GM23248 (cell line): ENCODE measurements around the gene ASH1L. TPM values are rescaled to one million over a fixed set of nuclear protein-coding genes. Genes with fewer than 3 reads are reported as not detected.

Source experiments
- DNase-seq: peaks from one replicate; pipeline ENCODE4 v3.0.0-alpha.2; 2015
- H2AFZ ChIP-seq: fragments of 200-600 bp; sonication (generic); 2 replicates; pipeline ENCODE4 v1.6.1; 2016; ENCODE audit warnings: antibody characterized with exemption
- H3F3A ChIP-seq: fragments of 200-600 bp; sonication (generic); 2 replicates; pipeline ENCODE4 v1.6.1; 2016; ENCODE audit warnings: mild to moderate bottlenecking, antibody characterized with exemption, mixed run types; ENCODE audit not compliant: insufficient read depth
- H3K27ac ChIP-seq: fragments of 200-600 bp; sonication (generic); 2 replicates; pipeline ENCODE4 v1.5.1; 2016; ENCODE audit warnings: mild to moderate bottlenecking
- H3K27me3 ChIP-seq: fragments of 200-600 bp; sonication (generic); replicated peaks from 2 replicates; pipeline ENCODE4 v1.6.1; 2016; ENCODE audit warnings: mild to moderate bottlenecking; ENCODE audit not compliant: insufficient read depth
- H3K36me3 ChIP-seq: fragments of 200-600 bp; sonication (generic); 2 replicates; pipeline ENCODE4 v1.6.1; 2016; ENCODE audit warnings: low read depth, mild to moderate bottlenecking
- H3K4me1 ChIP-seq: fragments of 200-600 bp; sonication (generic); 2 replicates; pipeline ENCODE4 v1.6.1; 2016; ENCODE audit warnings: mild to moderate bottlenecking; ENCODE audit not compliant: insufficient read depth
- H3K4me2 ChIP-seq: fragments of 200-600 bp; sonication (generic); one replicate; pipeline ENCODE4 v1.6.1; 2016; ENCODE audit warnings: mild to moderate bottlenecking; ENCODE audit not compliant: unreplicated experiment
- H3K4me3 ChIP-seq: fragments of 200-600 bp; sonication (generic); 2 replicates; pipeline ENCODE4 v1.5.1; 2016; ENCODE audit warnings: mild to moderate bottlenecking
- H3K79me2 ChIP-seq: fragments of 200-600 bp; sonication (generic); 2 replicates; pipeline ENCODE4 v1.6.1; 2016; ENCODE audit warnings: mild to moderate bottlenecking; ENCODE audit not compliant: insufficient read depth
- H3K9ac ChIP-seq: fragments of 200-600 bp; sonication (generic); 2 replicates; pipeline ENCODE4 v1.6.1; 2016; ENCODE audit warnings: mild to moderate bottlenecking
- H3K9me2 ChIP-seq: fragments of 200-600 bp; sonication (generic); 2 replicates; pipeline ENCODE4 v1.6.1; 2016; ENCODE audit warnings: mixed run types, mild to moderate bottlenecking, moderate library complexity; ENCODE audit not compliant: insufficient read depth
- H3K9me3 ChIP-seq: fragments of 200-600 bp; sonication (generic); one replicate; pipeline ENCODE4 v1.6.1; 2017; ENCODE audit warnings: low read depth
- H4K20me1 ChIP-seq: fragments of 200-600 bp; sonication (generic); 2 replicates; pipeline ENCODE4 v1.6.0; 2016; ENCODE audit not compliant: insufficient read depth
- EZH2 ChIP-seq: fragments of 200-600 bp; sonication (generic); IDR thresholded peaks from 2 replicates; pipeline ENCODE4 v1.6.1; 2018; ENCODE audit warnings: antibody characterized with exemption, mild to moderate bottlenecking; ENCODE audit not compliant: insufficient read depth, poor library complexity, severe bottlenecking
- EZH2phosphoT487 ChIP-seq: fragments of 200-600 bp; sonication (generic); IDR thresholded peaks from 2 replicates; pipeline ENCODE4 v1.6.1; 2018; ENCODE audit warnings: antibody characterized with exemption, moderate library complexity, mild to moderate bottlenecking, low read depth; ENCODE audit not compliant: insufficient read depth
- WGBS, 2 experiments: methylation state at CpG; one replicate each; pipeline ENCODE4 v1.1.6; 2015 to 2017; ENCODE audit warnings: low lambda C conversion rate in 2 of 2, low coverage in 1 of 2; ENCODE audit errors: missing lambda C conversion rate in 2 of 2; 5-methylcytosine and 5-hydroxymethylcytosine counted together
- in situ Hi-C: fragments of 300-500 bp; cut with MboI; formaldehyde crosslinking; loops from 2 replicates; pipeline ENCODE4 v1.15.0; 2020
- polyA plus RNA-seq: library from polyadenylated mRNA; unstranded; fragments of >200 nt; fragmentation: Nextera tagmentation; extraction: Ambion mirVana; gene quantifications from 2 replicates; pipeline ENCODE4 v1.2.1, GENCODE V29; 2016
- total RNA-seq: library from RNA; depleted of rRNA; stranded (reverse); fragments of >200 nt; shearing (Covaris generic); gene quantifications from 2 replicates; pipeline ENCODE4 v1.2.3, GENCODE V29; 2014

Gene ASH1L
- total and polyA plus RNA-seq, 2 experiments from 2014 or later: 15.2 to 18.2 TPM

GRCh38 chr1:155316922-155317321 is 245.7 kb downstream of the ASH1L start:
- no peak overlapping the region for H3K27ac ChIP-seq
- DNase-seq: no peak

GRCh38 chr1:155313261-155313660 is 249.3 kb downstream of the ASH1L start:
- no peak overlapping the region for H3K4me2 ChIP-seq
- H3K27me3 ChIP-seq: no peaks in the 10 kb centered on the region
- H3K27ac ChIP-seq: no peak overlapping the region
- H3K9me2 ChIP-seq: no peaks in the 10 kb centered on the region
- no peak for DNase-seq
- no peaks in the 10 kb centered on the region for H4K20me1 ChIP-seq
- no peak overlapping the region for H3K4me3 ChIP-seq
- H3K9me3 ChIP-seq: no peaks in the 10 kb centered on the region
- WGBS, 2 experiments: 84 to 85% methylated on average over 8 of the region's 8 CpGs
- H3K79me2 ChIP-seq: peaks cover 30% of the 10 kb centered on the region
- H2AFZ ChIP-seq: no peak overlapping the region
- in situ Hi-C loops: no loop called here
- peaks cover 9% of the 10 kb centered on the region; the same call in 1 of the 2 replicates for H3K4me1 ChIP-seq
- H3K9ac ChIP-seq: no peak overlapping the region
- H3K36me3 ChIP-seq: no peaks in the 10 kb centered on the region
- TF ChIP-seq EZH2 (no peak), EZH2phosphoT487 (no peak)
- 0 out of 2 replicates have a peak, but pooled peaks cover under 1% of the 10 kb centered on the region for H3F3A ChIP-seq

More at GRCh38 chr1:155316922-155317321, 245.7 kb downstream of the ASH1L start:
- Histone ChIP-seq H3K4me2 (no peak overlapping the region), H3K9me3 (no peaks in the 10 kb centered on the region), H3K9me2 (no peaks in the 10 kb centered on the region), H3K9ac (no peak overlapping the region), H3K4me3 (no peak overlapping the region), H2AFZ (no peak overlapping the region), H3K36me3 (no peaks in the 10 kb centered on the region), H3F3A (peaks cover 5% of the 10 kb centered on the region; the same call in 1 of the 2 replicates), H3K4me1 (peaks cover 8% of the 10 kb centered on the region), H3K79me2 (peaks cover 8% of the 10 kb centered on the region), H3K27me3 (no peaks in the 10 kb centered on the region), H4K20me1 (no peaks in the 10 kb centered on the region)
- TF ChIP-seq EZH2phosphoT487: no peak
- TF ChIP-seq EZH2: no peak
- 97 to 99% methylated on average over 3 of the region's 3 CpGs for WGBS, 2 experiments
- in situ Hi-C loops: no loop called here

GRCh38 chr1:155309423-155310021 is 253.1 kb downstream of the ASH1L start:
- Histone ChIP-seq H3K4me2 (peak overlapping the region; percentile 87), H4K20me1 (no peaks in the 10 kb centered on the region), H3K9ac (peak overlapping the region; percentile 89), H3K9me3 (no peaks in the 10 kb centered on the region), H3K79me2 (peaks cover 30% of the 10 kb centered on the region), H3K9me2 (no peaks in the 10 kb centered on the region), H3K27ac (peak overlapping the region; percentile 87), H3F3A (peaks cover 13% of the 10 kb centered on the region; the same call in 1 of the 2 replicates), H3K27me3 (no peaks in the 10 kb centered on the region), H3K36me3 (no peaks in the 10 kb centered on the region), H2AFZ (peak overlapping the region; percentile 80), H3K4me1 (peaks cover 22% of the 10 kb centered on the region), H3K4me3 (peak overlapping the region; percentile 92)
- TF ChIP-seq EZH2phosphoT487 (no peak), EZH2 (no peak)
- in situ Hi-C loops: no loop called here
- DNase-seq: peak; percentile 31
- 29 to 32% methylated on average over 11 of the region's 11 CpGs for WGBS, 2 experiments

GRCh38 chr1:155308493-155309422 is 253.8 kb downstream of the ASH1L start, which contains the start of gene FDPS:
FDPS (plus strand) TSS chr1:155308866; CDS start chr1:155309790, 924 bp downstream.
- Histone ChIP-seq H3K9me3 (no peaks in the 10 kb centered on the region), H3K36me3 (no peaks in the 10 kb centered on the region), H3K27ac (peak within 1 kb of the TSS; percentile 87), H3K4me3 (peak within 1 kb of the TSS; percentile 92), H2AFZ (peak within 1 kb of the TSS; percentile 80), H4K20me1 (no peaks in the 10 kb centered on the region), H3K27me3 (no peaks in the 10 kb centered on the region), H3K9me2 (no peaks in the 10 kb centered on the region), H3K4me1 (peaks cover 22% of the 10 kb centered on the region), H3K4me2 (peak within 1 kb of the TSS; percentile 87), H3K9ac (peak within 1 kb of the TSS; percentile 89), H3F3A (peaks cover 13% of the 10 kb centered on the region; the same call in 1 of the 2 replicates), H3K79me2 (peaks cover 30% of the 10 kb centered on the region)
- 1 to 2% methylated on average over 51 of the region's 51 CpGs for WGBS, 2 experiments
- peak; percentile 99 for DNase-seq
- in situ Hi-C loops: no loop called here
- no peak for TF ChIP-seq EZH2
- no peak for TF ChIP-seq EZH2phosphoT487
